Urinary bladder (tissue), 4 donors: Measurements from ENCODE around the gene MORF4L1. TPM values are rescaled to one million over a fixed set of nuclear protein-coding genes. Genes with fewer than 3 reads are reported as not detected.

Experiments used
- DNase-seq: peaks from one replicate; pipeline ENCODE4 v3.0.0-alpha.2; 2015; ENCODE audit errors: extremely low spot score
- H3K27ac ChIP-seq: one replicate; pipeline ENCODE4 v1.5.1; 2013; ENCODE audit warnings: low read depth, mild to moderate bottlenecking, moderate library complexity
- H3K36me3 ChIP-seq: one replicate; pipeline ENCODE4 v1.6.1; 2013; ENCODE audit warnings: mild to moderate bottlenecking, moderate library complexity; ENCODE audit not compliant: insufficient read depth
- H3K4me1 ChIP-seq: one replicate; pipeline ENCODE4 v1.6.1; 2013; ENCODE audit warnings: mild to moderate bottlenecking, moderate library complexity; ENCODE audit not compliant: insufficient read depth
- H3K4me3 ChIP-seq: one replicate; pipeline ENCODE4 v1.5.1; 2013; ENCODE audit warnings: low read depth, low read length
- WGBS: extraction: QIAGEN DNeasy Blood & Tissue Kit; methylation state at CpG from one replicate; pipeline ENCODE4 v1.1.7; 2013; 5-methylcytosine and 5-hydroxymethylcytosine counted together
- polyA plus RNA-seq: library from polyadenylated mRNA; stranded (reverse); fragments of 200-250 nt; gene quantifications from one replicate; pipeline ENCODE4 v1.2.3, GENCODE V29; 2013
- total RNA-seq: library from RNA; depleted of rRNA; stranded (reverse); fragments of >200 nt; gene quantifications from one replicate; pipeline ENCODE4 v1.2.3, GENCODE V29; 2014
- donor health status: healthy with polysubstance abuse.
- donor health status: healthy.

Gene MORF4L1
- total and polyA plus RNA-seq, 2 donors = 392 to 465 TPM

DNA sequence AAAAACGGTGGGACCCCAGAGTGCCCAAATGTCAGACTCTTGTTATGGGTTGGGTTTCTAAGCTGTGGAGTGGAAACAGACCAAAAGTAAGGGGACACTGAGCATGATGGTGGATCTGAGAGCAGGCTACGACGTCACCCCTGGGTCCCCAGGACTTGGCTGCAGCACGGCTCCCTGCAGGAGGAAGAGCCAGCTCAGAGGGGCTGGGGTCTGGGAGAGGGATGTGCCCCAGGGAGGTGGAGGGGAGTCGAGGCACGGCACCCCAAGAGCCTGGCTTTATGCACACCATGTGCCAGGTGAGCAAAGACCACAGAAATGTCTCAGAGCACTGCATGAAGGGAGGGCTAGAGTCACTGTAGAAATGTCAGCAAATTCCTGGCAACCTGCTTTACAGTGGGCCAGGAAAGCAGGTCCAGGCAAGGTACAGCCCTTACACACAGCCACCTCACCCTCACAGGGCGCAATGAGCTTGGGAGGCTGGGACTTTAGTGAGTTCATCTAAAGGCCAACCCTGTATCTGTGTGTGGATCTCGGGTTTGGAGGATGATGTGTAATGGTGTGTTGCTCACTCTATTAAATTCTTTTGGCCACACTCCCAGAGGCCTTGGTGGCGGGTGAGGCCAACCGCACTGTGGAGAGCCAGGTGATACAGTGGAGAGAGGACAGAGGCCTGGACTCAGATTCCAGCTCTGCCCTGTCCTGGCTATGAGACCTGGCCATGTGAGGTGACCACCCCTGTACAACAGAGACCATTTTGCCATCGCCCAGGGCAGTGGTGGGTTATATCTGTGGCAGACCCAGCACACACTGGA is 58.1 kb downstream of the MORF4L1 start:
- H3K4me1 ChIP-seq = no peaks in the 10 kb centered on the region
- H3K4me3 ChIP-seq = no peak overlapping the region
- H3K36me3 ChIP-seq = peaks cover 2% of the 10 kb centered on the region
- WGBS = 44% methylated on average over 11 of the region's 11 CpGs
- peak overlapping the region; percentile 83 for H3K27ac ChIP-seq
- DNase-seq = peak; percentile 93

DNA sequence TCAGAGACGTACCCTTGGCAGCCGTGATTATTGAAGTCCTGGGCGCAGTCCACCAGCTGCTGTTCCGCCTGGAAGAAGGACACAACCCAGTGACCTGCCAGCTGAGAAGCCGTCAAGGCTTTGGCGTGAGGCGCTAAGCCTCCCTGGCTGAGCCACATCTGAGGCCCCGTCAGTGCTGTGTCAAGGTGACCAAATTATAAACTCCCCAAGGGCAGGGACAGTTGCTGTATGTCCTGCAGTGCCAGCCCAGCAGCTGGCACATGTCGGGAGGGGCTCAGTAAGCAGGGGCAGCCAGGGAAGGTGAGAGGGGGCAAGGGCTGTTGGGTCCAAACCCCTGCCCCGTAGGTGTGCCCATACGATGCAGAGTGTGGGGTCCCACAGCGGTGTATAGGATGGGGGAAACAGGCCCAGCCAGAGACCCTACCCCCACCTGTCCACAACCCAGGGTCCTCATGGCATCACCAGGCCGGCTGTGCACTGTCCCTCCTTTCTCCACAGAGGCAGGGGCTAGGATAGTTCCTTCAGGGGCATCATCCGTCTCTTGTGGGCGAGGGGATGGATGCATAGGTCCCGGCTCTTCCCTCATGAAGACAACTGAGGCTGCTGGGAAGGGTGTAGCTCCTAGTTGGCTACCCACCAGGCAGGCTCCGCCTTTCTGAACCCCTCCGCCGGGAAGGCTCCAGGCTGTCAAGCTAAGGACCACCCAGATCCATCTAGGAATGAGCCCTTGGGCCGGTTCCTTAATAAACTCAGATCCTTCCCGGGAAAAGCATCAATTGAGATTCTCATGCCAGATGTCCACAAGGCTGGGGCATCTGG is 59.0 kb downstream of the MORF4L1 start:
- no peaks in the 10 kb centered on the region for H3K4me1 ChIP-seq
- WGBS = 70% methylated on average over 21 of the region's 21 CpGs
- H3K27ac ChIP-seq = peak overlapping the region; percentile 83
- H3K36me3 ChIP-seq = peaks cover 2% of the 10 kb centered on the region
- no peak overlapping the region for H3K4me3 ChIP-seq
- no peak for DNase-seq

DNA sequence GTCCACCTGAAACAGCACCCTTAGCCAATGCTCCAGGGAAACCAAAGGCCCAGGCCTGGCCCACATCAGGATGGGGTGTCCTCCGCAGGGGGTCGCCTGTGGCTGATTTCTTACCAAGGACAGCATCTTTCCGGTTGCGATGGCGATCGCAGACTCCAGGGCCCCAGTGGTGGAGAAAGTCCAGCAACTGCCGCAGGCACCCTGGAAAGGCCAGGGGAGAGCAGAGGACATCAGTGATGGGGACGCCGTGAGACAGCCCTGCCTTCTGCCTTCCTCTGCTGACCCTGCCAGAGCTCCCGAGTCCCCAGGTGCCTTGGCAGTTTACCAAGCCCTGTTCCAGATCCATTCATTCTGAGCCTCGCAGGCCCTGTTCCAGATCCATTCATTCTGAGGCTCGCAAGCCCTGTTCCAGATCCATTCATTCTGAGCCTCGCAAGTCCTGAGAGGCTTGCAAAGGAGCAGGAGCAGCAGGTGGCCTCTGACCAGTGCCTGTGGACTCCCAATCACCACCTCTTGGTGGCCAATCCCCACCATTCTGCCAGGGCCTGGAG is 59.6 kb downstream of the MORF4L1 start:
- Histone ChIP-seq H3K27ac (no peak overlapping the region), H3K4me3 (no peak overlapping the region), H3K36me3 (peaks cover 2% of the 10 kb centered on the region), H3K4me1 (no peaks in the 10 kb centered on the region)
- no peak for DNase-seq
- WGBS = 87% methylated on average over 13 of the region's 13 CpGs

- Histone ChIP-seq H3K27ac (no peak overlapping the region), H3K4me1 (no peaks in the 10 kb centered on the region), H3K36me3 (peaks cover 2% of the 10 kb centered on the region), H3K4me3 (no peak overlapping the region)
- no peak for DNase-seq
- WGBS = 81% methylated on average over 12 of the region's 12 CpGs
Measured at GRCh38 chr15:78933187-78933822, 60.6 kb downstream of the MORF4L1 start.

DNA sequence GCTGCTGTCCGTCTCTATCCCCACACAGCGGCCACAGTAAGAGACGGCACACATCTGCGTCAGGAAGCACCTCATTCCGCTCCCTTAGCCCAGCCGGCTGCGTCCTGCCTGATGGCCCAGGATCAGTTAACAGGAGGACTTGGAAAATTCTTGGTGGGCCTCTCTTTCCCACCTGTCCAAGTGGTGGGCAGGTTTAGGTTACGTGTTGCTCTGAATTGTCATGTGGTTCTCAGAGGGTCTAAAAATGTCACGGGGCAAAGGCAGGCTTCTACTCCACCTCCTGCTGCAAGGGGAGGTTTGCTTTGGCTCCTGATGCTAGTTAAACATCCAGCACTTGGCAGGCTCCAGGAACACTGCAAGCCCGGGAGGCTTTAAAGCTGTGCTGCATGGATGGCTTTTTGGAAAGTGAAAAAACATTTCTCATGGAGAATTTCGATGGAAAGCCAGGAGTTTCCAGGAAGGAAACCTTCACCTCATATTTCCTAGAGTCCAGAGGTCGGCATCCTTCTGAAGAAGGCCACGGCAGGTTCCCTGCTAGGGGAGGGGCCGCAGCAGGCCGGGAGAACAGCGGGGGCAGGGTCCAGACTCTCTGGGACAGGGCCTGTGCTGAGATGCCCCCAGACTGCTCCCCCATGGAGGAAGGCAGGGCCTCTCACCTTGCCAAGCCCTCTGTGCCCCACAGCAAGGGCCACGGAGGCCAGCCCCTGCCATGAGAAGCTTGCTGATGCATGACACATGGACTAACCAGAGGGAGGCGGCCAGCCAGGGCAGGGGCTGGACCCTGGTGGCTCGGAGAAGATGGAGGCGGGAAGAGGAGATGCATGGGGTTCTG is 61.3 kb downstream of the MORF4L1 start:
- H3K4me3 ChIP-seq = no peak overlapping the region
- H3K36me3 ChIP-seq = peaks cover 2% of the 10 kb centered on the region
- no peak overlapping the region for H3K27ac ChIP-seq
- no peak for DNase-seq
- WGBS = 42% methylated on average over 20 of the region's 20 CpGs
- no peaks in the 10 kb centered on the region for H3K4me1 ChIP-seq

- Histone ChIP-seq H3K36me3 (peaks cover 2% of the 10 kb centered on the region), H3K4me3 (no peak overlapping the region), H3K27ac (no peak overlapping the region), H3K4me1 (no peaks in the 10 kb centered on the region)
- no peak for DNase-seq
- WGBS = 75% methylated on average over 5 of the region's 5 CpGs
Measured at GRCh38 chr15:78934655-78935023, 61.9 kb downstream of the MORF4L1 start.

- WGBS = 61% methylated on average over 14 of the region's 14 CpGs
- Histone ChIP-seq H3K4me3 (no peak overlapping the region), H3K27ac (no peak overlapping the region), H3K4me1 (no peaks in the 10 kb centered on the region), H3K36me3 (peaks cover 2% of the 10 kb centered on the region)
- DNase-seq = no peak
Measured at GRCh38 chr15:78937132-78937739, 64.5 kb downstream of the MORF4L1 start.

- DNase-seq = no peak
- Histone ChIP-seq H3K4me3 (no peak overlapping the region), H3K4me1 (no peaks in the 10 kb centered on the region), H3K36me3 (no peaks in the 10 kb centered on the region), H3K27ac (no peak overlapping the region)
- WGBS = 80% methylated on average over 6 of the region's 6 CpGs
Measured at GRCh38 chr15:78938658-78939488, 66.2 kb downstream of the MORF4L1 start.

GRCh38 chr15:78942741-78943140 is 70.1 kb downstream of the MORF4L1 start:
- Histone ChIP-seq H3K36me3 (no peaks in the 10 kb centered on the region), H3K4me1 (no peaks in the 10 kb centered on the region), H3K4me3 (no peak overlapping the region), H3K27ac (no peak overlapping the region)
- no peak for DNase-seq
- WGBS = 92% methylated on average over 4 of the region's 4 CpGs

- no peaks in the 10 kb centered on the region for H3K4me1 ChIP-seq
- peak overlapping the region; percentile 48 for H3K4me3 ChIP-seq
- peak overlapping the region; percentile 53 for H3K27ac ChIP-seq
- WGBS = 71% methylated on average over 7 of the region's 7 CpGs
- H3K36me3 ChIP-seq = no peaks in the 10 kb centered on the region
- no peak for DNase-seq
Measured at GRCh38 chr15:78943692-78944091, 71.0 kb downstream of the MORF4L1 start.

DNA sequence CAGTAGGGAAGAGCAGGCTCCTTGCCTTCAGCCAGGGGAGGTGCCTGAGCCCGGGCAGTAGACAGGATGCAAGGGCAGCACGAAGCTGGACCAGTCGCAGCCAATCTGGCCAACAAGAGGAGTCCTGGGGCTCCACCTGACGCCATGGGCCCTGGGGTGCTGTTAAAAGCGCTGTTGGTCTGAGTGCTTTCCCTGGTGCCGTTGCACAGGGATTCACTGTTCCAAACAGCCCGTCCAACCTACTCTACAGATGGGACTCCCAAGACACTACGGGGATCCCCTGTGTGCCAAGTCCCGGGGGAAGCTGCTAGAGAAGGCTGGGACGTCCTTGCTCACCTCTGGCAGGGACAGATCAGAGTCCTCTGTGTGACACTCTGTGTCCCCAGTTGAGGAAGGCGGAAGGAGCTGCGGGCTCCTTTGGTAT is 71.5 kb downstream of the MORF4L1 start:
- H3K4me3 ChIP-seq = peak overlapping the region; percentile 48
- H3K27ac ChIP-seq = peak overlapping the region; percentile 53
- H3K4me1 ChIP-seq = no peaks in the 10 kb centered on the region
- DNase-seq = no peak
- 42% methylated on average over 12 of the region's 12 CpGs for WGBS
- H3K36me3 ChIP-seq = no peaks in the 10 kb centered on the region
